WTC11 (cell line): ENCODE results near the gene NAT8L.

Experiments used
- CTCF ChIP-seq: fragments of 200-600 bp; IDR thresholded peaks from 2 replicates; pipeline ENCODE4 v1.8.0; 2022; ENCODE audit warnings: antibody characterized with exemption
- ESRRA ChIP-seq: sonication (generic); formaldehyde crosslinking; IDR thresholded peaks from 2 replicates; pipeline ENCODE4 v1.8.1; 2022; ENCODE audit warnings: mild to moderate bottlenecking, missing genetic modification reagents, borderline replicate concordance
- GABPB1 ChIP-seq: sonication (generic); formaldehyde crosslinking; IDR thresholded peaks from 2 replicates; pipeline ENCODE4 v1.8.1; 2023; ENCODE audit warnings: mild to moderate bottlenecking, missing genetic modification reagents
- NFYB ChIP-seq: sonication (generic); formaldehyde crosslinking; conservative IDR thresholded peaks from 2 replicates; pipeline ENCODE4 v1.8.0; 2022; ENCODE audit warnings: low read depth, missing genetic modification reagents
- TEAD4 ChIP-seq: sonication (generic); formaldehyde crosslinking; IDR thresholded peaks from 2 replicates; pipeline ENCODE4 v1.8.0; 2022; ENCODE audit warnings: mild to moderate bottlenecking, missing genetic modification reagents
- TF ChIP-seq, protein P1 (sequence below): sonication (generic); formaldehyde crosslinking; IDR thresholded peaks from 2 replicates; pipeline ENCODE4 v1.8.0; 2023; ENCODE audit warnings: mild to moderate bottlenecking, missing genetic modification reagents

DNA sequence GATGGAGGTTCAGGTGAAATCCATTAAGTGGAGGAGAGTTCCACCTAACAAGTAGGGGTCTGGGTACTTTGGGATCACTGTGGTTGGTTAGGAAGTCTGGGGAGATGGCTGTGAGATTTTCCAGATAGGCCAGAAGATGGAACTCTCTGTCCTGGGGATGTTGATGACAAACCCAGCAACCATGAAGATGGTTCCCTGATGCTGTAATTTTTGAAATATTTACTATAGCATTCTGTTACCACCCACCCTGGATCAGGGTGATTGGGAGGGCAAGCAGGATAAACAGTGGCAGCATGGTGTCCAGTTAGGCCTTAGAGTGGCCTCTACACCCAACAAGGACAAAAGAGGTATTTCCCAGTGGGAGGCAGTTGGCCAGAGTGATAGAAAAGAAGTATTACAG is 34.4 kb upstream of the NAT8L start:
- no peak for TF ChIP-seq CTCF
- TF ChIP-seq NFYB, result no peak
- TF ChIP-seq ESRRA (CRISPR knock-in tag), result no peak
- no peak for TF ChIP-seq GABPB1 (CRISPR knock-in tag)
- TF ChIP-seq, protein P1, sequence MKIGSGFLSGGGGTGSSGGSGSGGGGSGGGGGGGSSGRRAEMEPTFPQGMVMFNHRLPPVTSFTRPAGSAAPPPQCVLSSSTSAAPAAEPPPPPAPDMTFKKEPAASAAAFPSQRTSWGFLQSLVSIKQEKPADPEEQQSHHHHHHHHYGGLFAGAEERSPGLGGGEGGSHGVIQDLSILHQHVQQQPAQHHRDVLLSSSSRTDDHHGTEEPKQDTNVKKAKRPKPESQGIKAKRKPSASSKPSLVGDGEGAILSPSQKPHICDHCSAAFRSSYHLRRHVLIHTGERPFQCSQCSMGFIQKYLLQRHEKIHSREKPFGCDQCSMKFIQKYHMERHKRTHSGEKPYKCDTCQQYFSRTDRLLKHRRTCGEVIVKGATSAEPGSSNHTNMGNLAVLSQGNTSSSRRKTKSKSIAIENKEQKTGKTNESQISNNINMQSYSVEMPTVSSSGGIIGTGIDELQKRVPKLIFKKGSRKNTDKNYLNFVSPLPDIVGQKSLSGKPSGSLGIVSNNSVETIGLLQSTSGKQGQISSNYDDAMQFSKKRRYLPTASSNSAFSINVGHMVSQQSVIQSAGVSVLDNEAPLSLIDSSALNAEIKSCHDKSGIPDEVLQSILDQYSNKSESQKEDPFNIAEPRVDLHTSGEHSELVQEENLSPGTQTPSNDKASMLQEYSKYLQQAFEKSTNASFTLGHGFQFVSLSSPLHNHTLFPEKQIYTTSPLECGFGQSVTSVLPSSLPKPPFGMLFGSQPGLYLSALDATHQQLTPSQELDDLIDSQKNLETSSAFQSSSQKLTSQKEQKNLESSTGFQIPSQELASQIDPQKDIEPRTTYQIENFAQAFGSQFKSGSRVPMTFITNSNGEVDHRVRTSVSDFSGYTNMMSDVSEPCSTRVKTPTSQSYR (CRISPR knock-in tag), result no peak
- no peak for TF ChIP-seq TEAD4 (CRISPR knock-in tag)
